Measurements from ENCODE around the gene IER5.
A peak's percentile ranks its signal among the peaks of the same experiment; 100 is the strongest.
"Not testable (repeated sequence)": the region's sequence is repeated elsewhere in the genome, so short reads cannot be mapped to it uniquely, and the experiment has no call there.

Gene IER5

GRCh38 chr1:181115971-181116370, 27.5 kb downstream of the IER5 start:
- not testable (repeated sequence) for DNase-seq (ENCODE audit: low spot score)

GRCh38 chr1:181116819-181117390, 28.4 kb downstream of the IER5 start:
- DNase-seq (ENCODE audit: low spot score) = no peak

- DNase-seq (ENCODE audit: low spot score) = no peak
Measured at GRCh38 chr1:181117648-181118449, 29.3 kb downstream of the IER5 start.

GRCh38 chr1:181119093-181119989, 30.8 kb downstream of the IER5 start:
- no peak for DNase-seq (ENCODE audit: low spot score)

- no peak for DNase-seq (ENCODE audit: low spot score)
Measured at GRCh38 chr1:181120924-181121323, 32.4 kb downstream of the IER5 start.

- no peak for DNase-seq (ENCODE audit: low spot score)
Measured at GRCh38 chr1:181121498-181121897, 33.0 kb downstream of the IER5 start.

- peak; percentile 31 for DNase-seq (ENCODE audit: low spot score)
Measured at GRCh38 chr1:181122222-181122621, 33.7 kb downstream of the IER5 start.

GRCh38 chr1:181123173-181123572, 34.7 kb downstream of the IER5 start:
- DNase-seq (ENCODE audit: low spot score) = no peak

- DNase-seq (ENCODE audit: low spot score) = peak; percentile 67
Measured at GRCh38 chr1:181124291-181124751, 35.8 kb downstream of the IER5 start.

- DNase-seq (ENCODE audit: low spot score) = no peak
Measured at GRCh38 chr1:181126289-181126688, 37.8 kb downstream of the IER5 start.

GRCh38 chr1:181126871-181127587, 38.5 kb downstream of the IER5 start:
- no peak for DNase-seq (ENCODE audit: low spot score)

- DNase-seq (ENCODE audit: low spot score) = no peak
Measured at GRCh38 chr1:181127898-181128453, 39.5 kb downstream of the IER5 start.

GRCh38 chr1:181128592-181129497, 40.3 kb downstream of the IER5 start:
- peak; percentile 71 for DNase-seq (ENCODE audit: low spot score)

GRCh38 chr1:181129771-181130606, 41.5 kb downstream of the IER5 start:
- DNase-seq (ENCODE audit: low spot score) = peak; percentile 67

- no peak for DNase-seq (ENCODE audit: low spot score)
Measured at GRCh38 chr1:181131255-181131941, 42.9 kb downstream of the IER5 start.

GRCh38 chr1:181133441-181133951, 45.0 kb downstream of the IER5 start:
- no peak for DNase-seq (ENCODE audit: low spot score)

GRCh38 chr1:181133969-181134418, 45.5 kb downstream of the IER5 start:
- DNase-seq (ENCODE audit: low spot score) = no peak
